Loucy (cell line): ENCODE measurements around the gene MAPKAP1.

Experiments used
- EZH2phosphoT487 ChIP-seq: fragments of 200-600 bp; IDR thresholded peaks from 2 replicates; pipeline ENCODE4 v1.6.1; 2018; ENCODE audit warnings: antibody characterized with exemption, mild to moderate bottlenecking, moderate library complexity, borderline replicate concordance
- TF ChIP-seq, protein P1 (sequence below): fragments of 200-600 bp; sonication (generic); conservative IDR thresholded peaks from 2 replicates; pipeline ENCODE4 v1.5.1; 2014; ENCODE audit warnings: mild to moderate bottlenecking, antibody characterized with exemption, low read length

GRCh38 chr9:125444956-125445506 lies 262.0 kb downstream of the MAPKAP1 start:
- no peak for TF ChIP-seq EZH2phosphoT487
- TF ChIP-seq, protein P1, sequence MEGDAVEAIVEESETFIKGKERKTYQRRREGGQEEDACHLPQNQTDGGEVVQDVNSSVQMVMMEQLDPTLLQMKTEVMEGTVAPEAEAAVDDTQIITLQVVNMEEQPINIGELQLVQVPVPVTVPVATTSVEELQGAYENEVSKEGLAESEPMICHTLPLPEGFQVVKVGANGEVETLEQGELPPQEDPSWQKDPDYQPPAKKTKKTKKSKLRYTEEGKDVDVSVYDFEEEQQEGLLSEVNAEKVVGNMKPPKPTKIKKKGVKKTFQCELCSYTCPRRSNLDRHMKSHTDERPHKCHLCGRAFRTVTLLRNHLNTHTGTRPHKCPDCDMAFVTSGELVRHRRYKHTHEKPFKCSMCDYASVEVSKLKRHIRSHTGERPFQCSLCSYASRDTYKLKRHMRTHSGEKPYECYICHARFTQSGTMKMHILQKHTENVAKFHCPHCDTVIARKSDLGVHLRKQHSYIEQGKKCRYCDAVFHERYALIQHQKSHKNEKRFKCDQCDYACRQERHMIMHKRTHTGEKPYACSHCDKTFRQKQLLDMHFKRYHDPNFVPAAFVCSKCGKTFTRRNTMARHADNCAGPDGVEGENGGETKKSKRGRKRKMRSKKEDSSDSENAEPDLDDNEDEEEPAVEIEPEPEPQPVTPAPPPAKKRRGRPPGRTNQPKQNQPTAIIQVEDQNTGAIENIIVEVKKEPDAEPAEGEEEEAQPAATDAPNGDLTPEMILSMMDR: no peak
